DMS 273 treated with DMSO at 0.1 percent for 48 hours (cell line): ENCODE measurements around the gene MON2.
"Not testable (repeated sequence)": the region's sequence is repeated elsewhere in the genome, so short reads cannot be mapped to it uniquely, and the experiment has no call there.

Source experiments
- DNase-seq: peaks from one replicate; lab custom pipeline; 2025; lab: John Stamatoyannopoulos, UW

Gene MON2

DNA sequence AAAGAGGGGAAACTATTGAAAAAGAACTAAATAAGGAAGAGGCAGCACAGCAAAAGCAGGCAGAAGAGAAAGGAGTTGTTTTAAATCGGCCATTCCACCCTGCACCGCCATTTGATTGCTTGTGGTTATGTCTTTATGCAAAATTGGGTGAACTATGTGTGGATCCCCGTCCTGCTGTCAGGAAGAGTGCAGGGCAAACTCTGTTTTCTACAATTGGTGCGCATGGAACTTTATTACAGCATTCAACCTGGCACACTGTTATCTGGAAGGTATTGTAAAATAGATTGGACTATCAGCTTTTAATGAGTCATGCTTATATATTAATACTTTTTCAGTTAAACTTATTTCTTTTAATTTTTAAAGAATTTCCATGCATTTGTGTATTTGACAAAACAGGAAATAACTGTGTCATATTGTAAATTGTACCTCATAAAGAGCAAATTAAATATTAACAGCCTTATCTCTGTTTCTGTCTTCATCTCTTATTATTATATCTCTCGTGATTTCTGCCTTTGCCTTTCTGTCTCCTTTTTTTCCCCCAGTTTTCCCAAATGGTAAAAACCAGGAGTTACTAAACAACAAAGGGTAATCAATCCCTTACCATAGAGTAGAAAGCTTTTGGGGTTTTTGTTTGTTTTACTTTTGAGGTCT is 86.4 kb downstream of the MON2 start:
- DNase-seq = no peak

DNA sequence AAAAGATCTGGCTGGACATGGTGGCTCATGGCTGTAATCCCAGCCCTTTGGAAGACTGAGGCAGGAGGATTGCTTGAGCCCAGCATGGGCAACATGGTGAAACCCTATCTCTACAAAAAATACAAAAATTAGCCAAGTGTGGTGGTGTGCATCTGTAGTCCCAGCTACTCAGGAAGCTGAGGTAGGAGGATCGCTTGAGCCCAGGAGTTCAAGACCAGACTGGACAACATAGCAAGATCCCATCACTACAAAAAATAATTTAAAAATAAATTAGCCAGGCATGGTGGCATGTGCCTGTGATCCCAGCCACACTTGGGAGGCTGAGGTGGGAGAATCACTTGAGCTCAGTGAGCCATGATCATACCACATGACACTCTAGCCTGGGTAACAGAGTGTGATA is 92.7 kb downstream of the MON2 start:
- not testable (repeated sequence) for DNase-seq

DNA sequence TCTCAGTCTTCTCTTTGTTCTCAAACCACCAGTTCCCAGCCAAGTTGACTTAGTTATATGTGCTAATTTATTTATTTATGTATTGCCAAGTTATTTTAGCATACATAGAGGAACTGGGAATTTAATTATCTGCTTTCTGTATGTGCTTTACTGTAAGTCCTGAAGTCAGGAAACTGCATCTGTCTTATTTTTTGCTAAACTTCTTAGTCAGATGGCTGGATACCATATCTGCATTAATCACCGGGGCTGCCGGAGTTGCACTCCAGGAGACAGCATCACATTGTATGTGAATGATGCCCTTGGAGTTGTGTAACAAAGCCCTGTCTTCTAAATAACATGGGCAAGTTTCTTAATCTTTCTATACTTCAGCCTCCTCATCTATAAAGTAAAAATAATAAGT is 96.2 kb downstream of the MON2 start:
- no peak for DNase-seq

DNA sequence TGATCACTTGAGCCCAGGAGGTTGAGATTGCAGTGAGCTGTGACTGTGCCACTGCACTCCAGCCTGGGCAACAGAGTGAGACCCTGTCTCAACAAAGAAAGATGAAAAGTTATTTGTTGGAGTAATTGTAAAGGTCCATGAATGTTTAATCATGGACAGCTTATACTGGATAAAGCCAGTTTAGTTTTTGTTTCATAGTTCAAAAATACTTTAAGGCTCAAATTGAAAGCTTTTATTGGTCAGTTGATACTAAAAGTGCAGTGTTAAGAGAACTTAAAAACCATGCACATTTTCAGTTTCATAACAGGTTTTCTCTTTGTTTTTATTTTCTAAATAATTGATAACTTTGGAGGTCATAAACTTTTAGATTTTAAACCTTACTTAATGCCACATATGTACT is 108.4 kb downstream of the MON2 start:
- no peak for DNase-seq

DNA sequence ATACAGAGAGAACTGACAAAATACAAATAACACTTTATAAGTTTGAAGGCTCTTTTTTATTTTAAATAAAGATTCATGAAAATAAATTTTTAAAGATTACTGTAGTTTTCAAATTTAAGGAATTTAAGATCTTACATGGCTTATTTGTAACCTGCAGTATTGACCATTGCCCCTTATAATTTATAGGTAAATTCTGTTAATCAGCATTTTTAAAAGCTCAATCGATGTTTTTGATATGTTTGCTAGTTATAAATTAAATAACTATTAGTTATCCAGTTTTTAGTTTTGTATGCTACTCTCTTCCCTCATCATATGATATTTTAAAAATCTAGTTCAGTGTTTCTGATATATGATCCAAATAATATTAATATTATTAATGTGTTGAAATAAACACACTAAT is 109.9 kb downstream of the MON2 start:
- DNase-seq = no peak

DNA sequence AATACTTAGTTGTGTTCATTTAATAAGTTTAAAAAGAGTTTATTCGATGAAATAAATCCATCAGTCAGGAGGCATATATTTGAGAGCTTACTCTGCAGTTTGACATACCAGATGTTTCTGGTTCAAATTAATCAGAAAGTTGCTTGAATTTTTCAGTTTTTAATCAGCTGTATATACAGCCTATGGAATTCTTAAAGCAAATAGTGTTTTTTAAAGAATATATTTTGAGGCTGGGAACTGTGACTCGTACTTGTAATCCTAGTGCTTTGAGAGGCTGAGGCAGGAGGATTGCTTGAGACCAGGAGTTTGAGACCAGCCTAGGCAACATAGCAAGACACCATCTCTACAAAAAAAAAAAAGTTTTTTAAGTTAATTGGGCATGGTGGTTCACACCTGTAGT is 112.1 kb downstream of the MON2 start:
- DNase-seq = no peak

DNA sequence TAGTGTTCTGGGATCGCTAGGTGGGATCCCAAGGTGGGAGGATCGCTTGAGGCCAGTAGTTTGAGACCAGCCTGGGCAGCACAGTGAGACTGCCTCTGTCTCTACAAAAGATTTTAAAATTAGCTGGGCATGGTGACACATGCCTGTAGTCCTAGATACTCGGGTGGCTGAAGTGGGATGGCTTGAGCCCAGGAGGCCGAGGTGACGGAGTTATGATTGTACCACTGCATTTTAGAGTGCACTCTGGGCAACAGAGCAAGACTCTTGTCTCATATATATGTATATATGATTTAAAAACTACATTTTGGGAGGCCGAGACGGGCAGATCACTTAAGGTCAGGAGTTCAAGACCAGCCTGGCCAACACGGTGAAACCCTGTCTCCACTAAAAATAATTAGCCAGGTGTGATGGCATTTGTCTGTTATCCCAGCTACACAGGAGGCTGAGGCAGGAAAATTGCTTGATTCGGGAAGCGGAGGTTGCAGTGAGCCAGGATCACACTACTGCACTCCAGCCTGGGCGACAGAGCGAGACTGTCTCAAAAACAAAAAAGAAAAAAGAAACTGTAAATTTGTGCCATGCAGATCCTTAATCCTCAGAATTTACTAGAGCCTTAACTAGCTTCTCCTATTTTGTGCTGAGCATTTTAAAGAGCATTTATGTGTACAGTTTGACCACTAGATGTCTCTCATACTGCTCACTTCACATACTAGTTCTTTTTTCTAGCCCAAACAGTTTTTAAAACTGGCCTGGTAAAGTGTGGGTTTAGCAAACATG is 114.8 kb downstream of the MON2 start:
- no peak for DNase-seq

DNA sequence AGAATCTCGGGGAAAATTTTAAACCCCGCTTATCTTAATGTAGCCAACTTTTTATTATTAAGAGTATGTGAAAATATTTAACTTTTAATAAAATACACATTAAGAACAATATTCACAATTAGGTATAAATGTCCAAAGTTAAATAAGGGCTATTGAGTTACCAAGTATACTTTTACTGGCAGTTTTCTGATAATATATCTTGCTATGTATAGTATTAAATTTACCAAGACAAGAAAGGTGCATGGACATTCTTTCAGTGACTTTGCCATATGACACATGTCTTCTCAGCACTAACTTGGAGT is 115.4 kb downstream of the MON2 start:
- no peak for DNase-seq

DNA sequence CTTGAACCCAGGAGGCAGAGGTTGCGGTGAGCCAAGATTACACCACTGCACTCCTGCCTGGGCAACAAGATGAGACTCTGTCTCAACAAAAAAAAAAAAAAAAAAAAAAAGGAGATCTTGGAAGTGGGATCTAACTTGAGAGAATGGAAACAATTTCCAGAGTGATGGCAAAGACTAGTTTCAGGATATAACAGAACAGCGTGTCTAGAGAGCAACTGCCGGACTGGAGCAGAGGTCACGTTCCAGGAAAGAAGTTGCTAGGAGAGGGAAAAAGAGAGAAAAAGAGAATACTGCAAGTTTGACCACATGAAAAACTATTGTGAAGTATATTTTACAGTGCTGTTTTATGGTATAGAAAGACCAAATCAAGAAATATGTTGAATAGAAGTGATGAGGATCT is 118.0 kb downstream of the MON2 start:
- DNase-seq = no peak

DNA sequence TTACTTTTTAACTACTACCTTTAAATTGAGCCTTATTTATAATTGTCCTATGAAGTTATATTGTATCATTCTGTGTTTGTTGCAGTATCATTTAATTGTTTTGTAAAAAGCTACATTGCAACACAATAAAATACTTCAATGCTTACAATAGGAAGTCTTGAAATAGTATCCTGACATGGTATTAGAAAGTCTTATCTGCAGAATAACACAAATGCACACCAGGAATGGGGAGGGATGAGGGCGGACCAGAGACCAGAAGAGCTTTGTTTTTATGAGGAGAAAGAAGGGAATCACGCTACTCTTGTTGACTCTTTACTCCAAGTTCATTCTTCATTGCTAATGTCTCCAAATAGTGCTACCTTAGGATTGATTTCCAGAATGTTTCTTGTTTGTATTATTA is 120.2 kb downstream of the MON2 start:
- no peak for DNase-seq

DNA sequence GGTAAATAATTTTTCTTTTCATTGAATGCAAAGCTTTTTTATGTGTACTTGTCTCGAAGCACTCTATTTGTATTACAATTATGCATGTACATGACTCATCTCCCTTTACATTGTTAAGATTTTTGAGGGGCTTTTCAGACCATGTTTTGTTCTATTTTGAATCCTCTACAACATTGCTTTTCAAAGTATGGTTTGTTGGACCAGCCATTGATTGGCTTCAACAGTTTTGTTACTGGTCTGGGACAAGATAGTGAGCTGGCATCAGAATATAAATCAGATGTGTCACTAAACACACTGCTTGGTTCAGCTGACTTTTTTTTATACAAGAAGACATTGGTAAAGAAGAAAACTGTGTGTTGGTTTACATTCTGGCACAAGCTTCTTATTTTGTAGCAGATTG is 122.3 kb downstream of the MON2 start:
- no peak for DNase-seq

DNA sequence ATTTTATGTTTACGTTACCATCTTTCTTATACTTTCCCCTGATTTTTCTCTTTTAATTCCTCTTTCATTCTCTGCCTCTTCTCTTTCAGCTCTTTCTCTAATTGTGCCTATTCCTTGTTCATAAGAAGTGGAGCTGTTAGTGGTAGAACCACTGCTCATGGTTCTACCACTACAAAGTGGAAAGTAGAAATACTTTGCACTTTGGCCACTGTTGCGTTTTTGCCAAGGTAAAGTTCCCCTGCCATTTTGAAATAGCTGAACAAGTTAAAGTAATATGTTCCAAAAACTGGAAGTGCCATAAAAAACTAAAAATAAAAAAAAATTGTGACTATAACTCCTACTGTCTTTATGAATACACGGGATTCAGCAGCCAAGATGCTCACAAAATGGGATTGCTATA is 130.6 kb downstream of the MON2 start:
- DNase-seq = no peak

DNA sequence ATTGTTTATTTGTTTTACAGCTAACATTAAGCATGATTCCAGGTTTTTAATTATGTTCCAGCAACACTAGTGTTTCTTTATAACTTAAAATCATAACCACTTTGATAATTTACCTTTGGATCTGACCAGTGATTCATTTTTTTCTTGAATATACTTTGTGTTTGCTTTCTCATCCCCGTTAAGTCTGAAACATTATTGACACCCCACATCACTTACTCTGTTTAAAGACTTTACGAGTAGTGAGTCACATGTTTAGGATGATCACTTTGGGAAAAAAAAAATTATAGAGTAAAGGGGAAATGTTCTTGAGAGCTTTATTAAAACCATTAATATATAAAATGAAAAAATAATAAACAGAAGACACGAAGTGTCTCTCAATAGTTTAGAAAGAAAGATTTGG is 132.2 kb downstream of the MON2 start:
- DNase-seq = no peak

DNA sequence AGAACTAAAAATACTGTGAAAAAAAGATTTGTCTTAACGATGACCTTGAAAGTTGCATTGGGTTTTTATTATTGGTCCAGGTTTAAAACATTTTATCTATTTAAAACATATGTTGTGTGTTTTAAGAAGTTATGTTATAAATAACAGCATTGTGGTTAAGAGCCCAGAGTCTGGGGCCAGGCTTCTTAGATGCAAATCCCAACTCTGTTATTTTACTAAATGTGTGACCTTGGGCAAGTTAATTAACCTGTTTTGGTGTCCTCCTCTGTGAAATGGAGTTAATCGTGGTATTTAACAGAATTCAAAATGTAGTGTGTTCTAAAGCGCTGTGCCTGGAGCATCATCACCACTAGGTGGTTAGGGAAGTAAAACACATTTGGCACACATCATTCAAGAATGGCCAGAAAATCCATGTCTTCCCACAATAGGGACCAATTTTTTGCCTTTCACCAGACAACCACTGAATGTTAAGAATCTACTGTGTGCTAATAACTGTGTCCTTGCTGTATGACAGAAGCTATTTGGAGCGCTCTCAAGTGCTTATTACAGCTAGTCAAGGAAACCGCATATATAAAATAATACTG is 133.3 kb downstream of the MON2 start:
- DNase-seq = no peak

DNA sequence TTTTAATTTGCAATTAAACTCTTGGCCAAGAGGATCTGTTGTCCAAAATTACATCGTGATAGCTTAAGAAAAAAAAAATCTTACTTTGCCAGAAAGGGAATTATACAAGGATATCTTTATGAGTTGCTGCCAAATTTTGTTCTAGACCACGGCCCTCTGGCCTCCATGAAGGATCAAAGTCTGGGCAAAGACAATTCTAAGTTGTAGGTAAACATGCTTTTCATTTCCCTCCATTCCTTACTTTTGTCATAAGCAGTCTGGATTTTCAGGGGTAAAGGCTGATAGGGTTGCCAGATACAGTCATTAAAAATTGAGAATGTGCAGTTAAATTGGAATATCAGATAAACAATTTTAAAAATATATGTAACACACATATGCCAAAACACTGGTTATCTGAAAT is 135.1 kb downstream of the MON2 start:
- no peak for DNase-seq

DNA sequence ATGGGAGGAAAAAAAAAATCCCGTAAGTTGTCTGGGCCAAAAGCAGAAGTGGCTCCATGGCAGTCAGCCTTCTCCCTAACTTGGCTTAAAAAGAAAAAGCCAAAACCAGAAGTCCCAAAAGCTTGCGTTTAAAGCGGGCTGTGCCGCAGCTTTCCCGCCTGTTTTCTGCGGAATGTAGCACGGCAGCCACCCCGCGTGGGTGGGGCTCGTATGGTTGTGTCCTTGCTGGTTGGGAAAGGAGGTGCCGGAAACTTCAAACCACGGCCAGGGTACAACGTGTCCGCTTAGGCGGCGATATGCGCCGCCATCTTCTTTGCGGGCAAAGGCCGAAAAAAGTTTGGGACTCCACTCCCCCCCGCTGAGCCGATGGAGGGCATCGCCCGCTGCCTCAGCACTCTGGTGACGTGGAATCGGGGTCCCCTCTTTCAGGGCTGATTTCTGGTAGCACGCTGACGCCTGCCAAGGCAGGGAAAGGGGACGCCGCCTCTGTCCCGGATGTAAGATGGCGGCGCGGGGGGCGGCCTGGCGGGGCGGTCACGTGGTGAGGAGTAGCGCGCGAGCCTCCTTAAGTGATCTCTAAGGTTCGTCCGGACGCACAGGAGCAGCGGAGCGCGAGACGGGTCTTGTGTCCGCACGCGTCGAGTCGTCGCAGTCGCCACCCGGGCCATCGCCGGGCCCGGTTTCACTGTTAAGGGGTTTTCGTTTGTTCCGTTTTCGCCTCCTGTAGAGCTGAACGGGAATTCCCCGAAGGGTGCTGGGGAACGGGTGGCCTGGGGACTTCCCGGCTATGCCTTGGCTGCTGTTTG is 135.8 kb downstream of the MON2 start:
- DNase-seq = peak; percentile 74

DNA sequence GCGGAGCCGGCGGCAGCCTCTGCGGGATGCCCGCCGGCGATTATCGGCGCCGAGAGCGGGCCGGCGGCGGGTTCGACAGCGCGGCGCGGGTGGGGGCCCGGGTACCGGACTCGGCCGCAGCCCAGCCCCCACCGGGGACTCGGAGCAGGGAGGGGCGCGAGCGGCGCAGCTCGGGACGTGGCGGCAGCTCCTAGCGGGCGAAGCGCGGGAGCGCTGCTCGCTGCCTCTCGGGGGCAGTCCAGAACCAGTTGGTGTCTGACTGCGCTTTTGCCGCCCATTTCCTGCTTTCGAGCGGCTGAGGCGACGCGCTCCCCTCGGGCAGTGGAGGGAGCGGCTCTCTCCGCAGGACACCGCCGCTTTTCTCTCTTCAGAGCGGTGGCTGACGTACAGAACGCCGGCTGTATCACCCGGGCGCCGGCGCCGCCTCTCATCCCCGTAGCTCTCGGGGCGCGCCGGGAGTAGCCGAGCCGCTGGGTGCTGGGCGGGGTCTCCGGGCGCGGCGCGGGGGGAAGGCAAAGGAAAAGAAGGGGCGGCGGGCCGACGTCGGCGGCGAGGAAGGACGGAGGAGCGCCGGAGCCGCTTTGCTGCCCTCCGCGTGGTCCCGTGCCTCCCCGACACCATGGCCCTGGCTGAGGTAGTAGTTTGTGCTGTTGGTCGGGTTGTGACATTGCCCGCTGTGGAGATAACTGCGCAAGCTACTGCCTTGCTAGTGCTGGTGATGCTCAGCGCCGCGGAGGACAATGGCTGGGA is 136.6 kb downstream of the MON2 start:
- DNase-seq = peak; percentile 33

DNA sequence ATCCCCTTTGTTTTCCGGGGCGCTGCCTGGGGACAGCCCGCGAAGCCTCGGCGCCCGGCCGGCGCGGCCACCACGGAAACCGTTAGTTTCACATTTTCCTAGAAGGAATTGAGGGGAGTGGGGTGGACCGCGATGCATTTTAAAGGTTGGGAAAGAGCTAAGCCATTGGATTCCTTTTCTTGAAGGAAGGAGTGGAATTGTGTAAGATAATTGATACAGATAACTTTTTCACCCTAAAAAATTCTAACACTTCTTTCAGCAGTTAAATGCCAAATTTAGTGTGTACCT is 137.1 kb downstream of the MON2 start:
- no peak for DNase-seq

DNA sequence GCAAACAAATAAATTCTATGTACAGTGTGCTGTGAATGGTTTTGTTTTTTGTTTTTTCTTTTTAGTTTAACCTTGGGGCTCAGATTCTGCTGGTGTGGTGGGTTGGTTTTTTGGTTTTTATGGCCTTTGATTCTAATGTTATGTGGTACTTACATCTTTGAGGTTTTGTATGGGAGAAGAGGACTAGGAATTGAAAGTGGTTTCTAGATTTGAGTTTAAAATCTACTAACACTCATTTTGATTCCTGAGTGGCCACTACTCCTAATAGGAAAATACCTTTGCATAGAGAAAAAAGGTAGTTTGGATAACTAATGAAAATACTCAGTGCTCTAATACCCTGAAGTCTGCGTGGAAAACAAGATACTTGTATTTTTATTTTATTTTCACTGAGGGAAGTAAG is 137.7 kb downstream of the MON2 start:
- DNase-seq = no peak

DNA sequence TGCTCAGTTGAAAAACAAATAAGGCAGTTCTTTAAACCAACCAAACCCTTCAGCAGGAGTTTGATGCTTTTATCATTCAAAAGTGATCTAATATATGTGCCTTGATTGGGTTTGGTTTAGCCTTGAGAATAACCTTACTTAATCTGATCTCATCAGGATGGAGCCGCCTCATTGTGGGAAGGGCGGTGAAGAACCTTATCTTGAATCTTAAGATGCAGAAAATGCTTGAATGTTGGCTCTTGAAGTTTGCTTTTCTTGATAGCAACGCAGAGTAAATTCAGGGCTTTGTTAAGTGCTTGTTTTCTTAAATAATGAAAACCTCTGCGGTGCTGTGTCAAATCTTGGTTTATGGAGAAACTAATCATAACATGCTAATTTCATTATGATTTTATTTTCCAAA is 138.2 kb downstream of the MON2 start:
- no peak for DNase-seq

DNA sequence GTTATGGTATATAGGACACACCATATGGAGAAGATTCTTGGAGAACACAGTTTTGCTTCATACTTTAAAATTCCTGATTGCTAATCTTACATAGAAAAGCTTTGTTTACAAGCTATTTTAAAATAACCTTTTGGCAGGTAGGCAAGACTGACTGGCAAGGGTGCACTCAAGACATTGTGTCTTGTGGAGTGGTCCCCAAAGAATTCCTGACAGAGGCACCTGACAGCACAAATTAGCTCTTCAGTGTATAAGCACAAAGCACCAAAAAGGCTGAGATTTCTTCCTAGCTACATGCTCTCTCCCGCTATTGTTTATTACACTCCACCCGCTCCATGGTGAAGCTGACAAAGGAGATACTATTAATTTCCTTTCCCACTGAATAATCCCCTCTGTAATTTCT is 139.4 kb downstream of the MON2 start:
- no peak for DNase-seq

DNA sequence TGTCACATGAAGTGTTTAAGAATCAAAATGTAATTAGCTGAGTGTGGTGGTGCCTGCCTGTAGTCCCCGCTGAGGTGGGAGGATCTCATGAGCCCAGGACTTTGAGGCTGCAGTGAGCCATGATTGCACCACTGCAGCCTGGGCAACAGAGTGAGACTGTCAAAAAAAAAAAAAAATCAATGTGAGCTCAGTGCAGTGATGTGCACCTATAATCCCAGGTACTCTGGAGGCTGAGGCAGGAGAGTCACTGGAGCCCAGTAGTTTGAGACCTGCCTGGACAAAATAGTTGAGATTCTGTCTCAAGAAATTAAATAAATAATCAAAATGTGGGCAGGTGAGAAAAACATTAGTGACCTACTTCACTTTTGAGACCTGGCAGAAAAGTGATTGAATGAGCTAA is 140.0 kb downstream of the MON2 start:
- no peak for DNase-seq

DNA sequence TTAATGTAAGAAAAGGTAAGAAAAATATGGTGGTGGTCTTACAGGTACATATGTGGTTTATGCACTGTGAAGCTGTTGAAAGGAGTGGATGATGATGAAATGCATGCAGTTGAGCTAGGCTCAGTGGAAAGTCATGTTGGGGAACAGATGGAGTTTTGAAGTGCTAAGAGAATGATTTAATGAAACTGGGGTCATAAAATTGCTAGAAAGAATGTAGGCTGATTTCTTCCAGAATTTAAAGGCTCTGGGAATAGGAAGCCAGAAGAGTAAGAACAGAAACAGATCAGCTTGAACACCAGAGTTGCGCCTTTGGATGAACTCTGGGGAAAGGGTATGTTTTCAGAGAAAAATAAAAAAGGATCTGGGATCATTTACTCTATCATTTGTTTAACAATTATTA is 146.5 kb downstream of the MON2 start:
- no peak for DNase-seq
